Fibroblast of mammary gland (primary cell): Measurements from ENCODE around the gene BTN2A1.

Experiments used
- DNase-seq: peaks from one replicate; pipeline ENCODE4 v3.0.0-alpha.2; 2010; ENCODE audit warnings: low read depth
- H3K4me3 ChIP-seq: 2 replicates; pipeline ENCODE4 v1.5.1; 2011; ENCODE audit warnings: low read depth, mild to moderate bottlenecking, low read length, moderate library complexity; ENCODE audit not compliant: control insufficient read depth
- TF ChIP-seq, protein P1 (sequence below): conservative IDR thresholded peaks from 2 replicates; pipeline ENCODE4 v1.5.1; 2011; ENCODE audit warnings: low read depth, low read length, inconsistent platforms; ENCODE audit not compliant: control insufficient read depth, insufficient read depth

The BTN2A1 gene

DNA sequence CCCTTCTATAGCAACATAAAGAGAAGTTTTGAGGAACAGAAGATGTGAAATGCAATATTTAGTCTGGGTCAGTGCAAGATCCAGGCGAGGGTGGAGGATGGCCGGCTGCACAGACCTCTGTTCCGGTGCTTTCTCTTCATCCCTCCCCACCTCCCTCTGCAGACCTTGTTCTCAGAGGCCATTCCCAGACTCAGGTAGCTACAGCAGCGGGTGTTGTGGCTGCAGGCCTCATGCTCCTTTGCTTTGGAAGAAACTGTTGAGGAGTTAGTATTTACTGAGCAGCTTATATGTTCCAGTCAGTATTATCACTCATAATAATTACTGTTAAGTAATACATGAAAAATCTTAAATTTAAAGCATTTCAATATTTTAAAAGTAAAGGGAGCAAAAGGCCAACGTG, 15.8 kb upstream of the BTN2A1 start:
- no peak overlapping the region for H3K4me3 ChIP-seq
- no peak for DNase-seq
- TF ChIP-seq, protein P1, sequence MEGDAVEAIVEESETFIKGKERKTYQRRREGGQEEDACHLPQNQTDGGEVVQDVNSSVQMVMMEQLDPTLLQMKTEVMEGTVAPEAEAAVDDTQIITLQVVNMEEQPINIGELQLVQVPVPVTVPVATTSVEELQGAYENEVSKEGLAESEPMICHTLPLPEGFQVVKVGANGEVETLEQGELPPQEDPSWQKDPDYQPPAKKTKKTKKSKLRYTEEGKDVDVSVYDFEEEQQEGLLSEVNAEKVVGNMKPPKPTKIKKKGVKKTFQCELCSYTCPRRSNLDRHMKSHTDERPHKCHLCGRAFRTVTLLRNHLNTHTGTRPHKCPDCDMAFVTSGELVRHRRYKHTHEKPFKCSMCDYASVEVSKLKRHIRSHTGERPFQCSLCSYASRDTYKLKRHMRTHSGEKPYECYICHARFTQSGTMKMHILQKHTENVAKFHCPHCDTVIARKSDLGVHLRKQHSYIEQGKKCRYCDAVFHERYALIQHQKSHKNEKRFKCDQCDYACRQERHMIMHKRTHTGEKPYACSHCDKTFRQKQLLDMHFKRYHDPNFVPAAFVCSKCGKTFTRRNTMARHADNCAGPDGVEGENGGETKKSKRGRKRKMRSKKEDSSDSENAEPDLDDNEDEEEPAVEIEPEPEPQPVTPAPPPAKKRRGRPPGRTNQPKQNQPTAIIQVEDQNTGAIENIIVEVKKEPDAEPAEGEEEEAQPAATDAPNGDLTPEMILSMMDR: no peak

DNA sequence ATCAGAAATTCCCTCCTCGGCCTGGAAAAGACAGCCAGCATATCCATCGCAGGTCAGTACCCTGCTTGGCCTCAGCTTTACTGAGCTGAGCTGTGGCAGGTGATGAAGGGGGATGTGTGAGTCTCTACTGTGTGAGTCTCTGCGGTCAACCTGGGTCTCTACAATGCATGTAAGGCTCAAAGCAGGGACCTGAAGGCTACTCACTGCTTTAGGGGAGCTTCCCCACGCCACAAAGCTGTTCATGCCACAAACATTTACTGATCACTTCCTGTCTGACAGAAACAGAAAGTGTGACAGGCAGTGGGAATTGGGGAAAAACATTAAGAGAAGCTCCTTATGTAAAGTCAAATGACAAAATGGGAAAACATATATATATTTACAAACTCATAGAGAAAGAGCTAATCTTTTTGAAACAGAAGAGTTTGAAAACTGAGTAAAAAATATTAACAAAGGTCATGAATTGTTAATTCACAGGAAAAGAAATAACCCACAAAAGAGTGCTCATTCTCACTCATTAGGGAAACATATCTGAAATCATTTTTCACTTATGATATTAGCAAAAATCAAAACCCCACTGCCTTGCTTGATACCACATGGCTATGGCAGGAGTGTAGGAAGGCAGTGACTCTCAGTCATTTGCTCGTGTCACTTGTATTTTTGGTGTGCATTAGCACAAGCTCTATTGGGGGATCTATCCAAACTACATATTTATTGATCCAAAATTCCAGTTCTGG, 11.7 kb upstream of the BTN2A1 start:
- no peak overlapping the region for H3K4me3 ChIP-seq
- no peak for DNase-seq
- TF ChIP-seq, protein P1: no peak

DNA sequence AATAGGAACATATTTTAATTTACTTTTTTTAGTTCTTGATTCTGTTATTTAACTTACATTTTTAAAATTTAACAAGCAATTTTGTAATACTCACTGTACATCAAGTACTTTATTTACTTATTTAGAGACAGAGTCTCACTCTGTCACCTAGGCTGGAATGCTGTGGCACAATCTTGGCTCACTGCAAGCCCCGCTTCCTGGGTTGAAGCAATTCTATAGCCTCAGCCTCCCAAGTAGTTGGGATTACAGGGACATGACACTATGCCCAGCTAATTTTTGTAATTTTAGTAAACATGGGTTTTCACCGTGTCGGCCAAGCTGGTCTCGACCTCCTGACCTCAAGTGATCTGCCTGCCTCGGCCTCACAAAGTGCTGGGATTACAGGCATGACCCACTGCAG, 10.5 kb upstream of the BTN2A1 start:
- no peak overlapping the region for H3K4me3 ChIP-seq
- DNase-seq: no peak
- TF ChIP-seq, protein P1: no peak

DNA sequence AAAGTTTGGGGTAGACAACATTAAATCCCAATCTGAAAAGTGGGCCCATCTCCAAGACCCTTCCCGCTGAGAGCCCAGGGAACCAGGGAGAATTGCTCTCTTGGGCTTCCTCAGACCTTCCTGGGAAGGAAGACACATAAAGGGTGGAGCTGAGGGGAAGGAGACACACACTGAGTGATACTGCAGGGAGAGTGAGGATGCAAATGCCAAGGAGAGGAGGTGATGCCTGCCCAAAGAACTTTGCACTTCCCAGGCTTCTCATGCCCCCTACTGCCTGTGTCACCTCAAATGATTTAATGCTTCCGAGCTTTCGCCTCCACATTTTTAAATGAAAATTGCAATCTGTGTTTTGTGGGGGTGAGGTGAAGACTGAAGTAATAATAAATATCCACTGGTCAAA, 7.5 kb upstream of the BTN2A1 start:
- no peak overlapping the region for H3K4me3 ChIP-seq
- no peak for DNase-seq
- TF ChIP-seq, protein P1: no peak

DNA sequence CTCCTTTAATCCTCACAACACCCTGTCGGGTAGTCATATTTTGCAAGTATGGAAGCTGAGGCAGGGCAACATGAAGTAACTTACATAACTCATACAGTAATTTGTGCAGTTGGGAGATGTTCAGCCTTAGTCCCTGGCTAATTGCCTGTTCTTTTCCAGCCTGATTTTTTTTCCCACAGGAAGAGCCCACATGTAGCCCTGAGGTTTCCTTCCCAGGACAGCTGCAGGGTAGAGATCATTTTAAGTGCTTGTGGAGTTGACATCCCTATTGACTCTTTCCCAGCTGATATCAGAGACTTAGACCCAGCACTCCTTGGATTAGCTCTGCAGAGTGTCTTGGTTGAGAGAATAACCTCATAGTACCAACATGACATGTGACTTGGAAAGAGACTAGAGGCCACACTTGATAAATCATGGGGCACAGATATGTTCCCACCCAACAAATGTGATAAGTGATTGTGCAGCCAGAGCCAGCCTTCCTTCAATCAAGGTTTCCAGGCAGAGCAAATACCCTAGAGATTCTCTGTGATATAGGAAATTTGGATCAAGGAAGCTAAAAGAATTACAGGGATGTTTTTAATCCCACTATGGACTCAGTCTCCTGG, 5.0 kb upstream of the BTN2A1 start:
- no peak overlapping the region for H3K4me3 ChIP-seq
- TF ChIP-seq, protein P1: no peak
- DNase-seq: peak; percentile 25

DNA sequence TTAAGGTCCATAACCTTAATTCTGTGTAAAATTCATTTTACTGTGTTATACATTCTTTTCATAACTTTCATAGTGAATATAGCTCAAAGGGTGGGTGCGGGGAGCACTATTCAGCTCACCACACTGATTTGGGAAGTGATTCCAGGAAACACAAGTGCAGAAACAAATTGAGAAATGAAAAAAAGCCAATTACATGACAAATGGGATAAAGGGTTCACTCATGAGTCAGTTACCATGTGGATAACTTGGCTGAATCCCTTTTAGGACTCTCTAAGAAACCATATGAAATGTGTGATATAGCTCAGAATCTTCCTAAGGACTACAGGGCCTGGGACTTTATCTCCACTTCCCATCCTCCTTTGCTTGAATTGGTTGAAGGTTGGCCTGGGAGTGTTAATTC, 3.1 kb upstream of the BTN2A1 start:
- H3K4me3 ChIP-seq: no peak overlapping the region
- TF ChIP-seq, protein P1: no peak
- DNase-seq: peak; percentile 73

DNA sequence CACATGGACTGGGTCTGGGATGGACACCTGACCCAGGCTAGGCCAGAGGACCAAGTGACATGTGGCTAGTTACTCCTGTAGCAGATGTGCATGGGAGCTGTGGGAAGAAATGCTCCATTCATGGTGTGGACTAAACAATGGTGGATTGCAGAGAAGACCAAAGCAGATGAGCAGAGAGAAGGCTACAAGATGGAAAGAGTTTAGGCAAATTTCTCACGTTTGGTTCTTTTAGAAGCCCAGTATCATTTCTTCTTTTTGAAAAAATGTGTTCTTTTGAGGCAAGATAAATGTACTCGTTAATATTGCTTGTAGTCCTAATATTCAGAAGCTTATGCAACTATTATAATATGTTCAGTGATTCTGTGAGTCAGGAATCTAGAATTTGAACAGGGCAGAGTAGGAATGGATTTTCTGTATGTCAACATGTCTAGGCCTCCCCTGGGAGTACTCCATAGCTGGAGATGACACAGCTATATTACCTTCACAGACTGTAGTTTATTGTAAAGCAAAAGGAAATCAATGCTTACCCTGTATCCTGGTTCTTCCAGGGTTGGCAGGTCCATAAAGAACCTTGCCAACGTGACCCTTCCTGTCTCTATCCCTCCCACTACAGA, 2.3 kb upstream of the BTN2A1 start:
- no peak overlapping the region for H3K4me3 ChIP-seq
- TF ChIP-seq, protein P1: no peak
- peak; percentile 22 for DNase-seq
